Measurements from ENCODE around the gene MOXD1.

Gene MOXD1

GRCh38 chr6:132399376-132400074, 1.8 kb downstream of the MOXD1 start:
- peak; percentile 21 for DNase-seq (ENCODE audit: low spot score)

- no peak for DNase-seq (ENCODE audit: low spot score)
Observed at GRCh38 chr6:132395015-132395597, 6.2 kb downstream of the MOXD1 start.

- no peak for DNase-seq (ENCODE audit: low spot score)
Observed at GRCh38 chr6:132392792-132393191, 8.5 kb downstream of the MOXD1 start.

GRCh38 chr6:132392270-132392646, 9.0 kb downstream of the MOXD1 start:
- no peak for DNase-seq (ENCODE audit: low spot score)

GRCh38 chr6:132391391-132392269, 9.6 kb downstream of the MOXD1 start:
- peak; percentile 83 for DNase-seq (ENCODE audit: low spot score)

GRCh38 chr6:132390451-132390850, 10.8 kb downstream of the MOXD1 start:
- no peak for DNase-seq (ENCODE audit: low spot score)

GRCh38 chr6:132390017-132390416, 11.3 kb downstream of the MOXD1 start:
- DNase-seq (ENCODE audit: low spot score): no peak

- DNase-seq (ENCODE audit: low spot score): no peak
Observed at GRCh38 chr6:132388291-132388690, 13.0 kb downstream of the MOXD1 start.

GRCh38 chr6:132382630-132383175, 18.6 kb downstream of the MOXD1 start:
- no peak for DNase-seq (ENCODE audit: low spot score)

- DNase-seq (ENCODE audit: low spot score): no peak
Observed at GRCh38 chr6:132381381-132381780, 19.9 kb downstream of the MOXD1 start.

GRCh38 chr6:132380358-132381029, 20.8 kb downstream of the MOXD1 start:
- DNase-seq (ENCODE audit: low spot score): no peak

- peak; percentile 57 for DNase-seq (ENCODE audit: low spot score)
Observed at GRCh38 chr6:132369526-132369925, 31.7 kb downstream of the MOXD1 start.

GRCh38 chr6:132368916-132369481, 32.3 kb downstream of the MOXD1 start:
- DNase-seq (ENCODE audit: low spot score): no peak

- no peak for DNase-seq (ENCODE audit: low spot score)
Observed at GRCh38 chr6:132365281-132365907, 35.9 kb downstream of the MOXD1 start.

GRCh38 chr6:132364306-132365074, 36.8 kb downstream of the MOXD1 start:
- no peak for DNase-seq (ENCODE audit: low spot score)

GRCh38 chr6:132362442-132363185, 38.7 kb downstream of the MOXD1 start:
- no peak for DNase-seq (ENCODE audit: low spot score)

GRCh38 chr6:132361101-132361500, 40.2 kb downstream of the MOXD1 start:
- DNase-seq (ENCODE audit: low spot score): no peak

GRCh38 chr6:132359886-132360285, 41.4 kb downstream of the MOXD1 start:
- DNase-seq (ENCODE audit: low spot score): no peak

- peak; percentile 46 for DNase-seq (ENCODE audit: low spot score)
Observed at GRCh38 chr6:132357120-132357519, 44.2 kb downstream of the MOXD1 start.
